ENCODE results near the gene DAZAP2. TPM values are rescaled to one million over a fixed set of nuclear protein-coding genes. Genes with fewer than 3 reads are reported as not detected.
"Not testable (repeated sequence)": the region's sequence is repeated elsewhere in the genome, so short reads cannot be mapped to it uniquely, and the experiment has no call there.

Gene DAZAP2
- total RNA-seq, 4 donors from 2014 or later, result 172 to 424 (median 256) TPM

GRCh38 chr12:51225771-51226170 is 12.9 kb upstream of the DAZAP2 start:
- H3K4me3 ChIP-seq (ENCODE audit: low read depth, poor library complexity, severe bottlenecking), result no peak overlapping the region
- no peak for DNase-seq (ENCODE audit: low spot score in 2 of 2)
- no peak for TF ChIP-seq CTCF (IDR thresholded peaks at IDR 0.05)
- no peak for TF ChIP-seq POLR2A (IDR thresholded peaks at IDR 0.05)
- WGBS, 2 donors, result 88 to 95% methylated on average over 2 of the region's 2 CpGs
- intact Hi-C loops (cut with DNase I; ENCODE audit: low total_unique reads), result no loop called here

- 87 to 88% methylated on average over 5 of the region's 5 CpGs for WGBS, 2 donors
- DNase-seq (ENCODE audit: low spot score in 2 of 2); intact Hi-C loops (cut with DNase I; ENCODE audit: low total_unique reads); H3K4me3 ChIP-seq (ENCODE audit: low read depth, poor library complexity, severe bottlenecking): not testable (repeated sequence)
Observed at GRCh38 chr12:51227112-51227511, 11.5 kb upstream of the DAZAP2 start.

- H3K4me3 ChIP-seq (ENCODE audit: low read depth, poor library complexity, severe bottlenecking), result no peak overlapping the region
- WGBS, 2 donors, result 91 to 93% methylated on average over 1 of the region's 1 CpG
- TF ChIP-seq CTCF (IDR thresholded peaks at IDR 0.05), result no peak
- no peak for DNase-seq (ENCODE audit: low spot score in 2 of 2)
- intact Hi-C loops (cut with DNase I; ENCODE audit: low total_unique reads), result no loop called here
Observed at GRCh38 chr12:51227962-51228361, 10.7 kb upstream of the DAZAP2 start.

GRCh38 chr12:51229116-51229809 is 9.4 kb upstream of the DAZAP2 start:
- H3K4me3 ChIP-seq (ENCODE audit: low read depth, poor library complexity, severe bottlenecking), result no peak overlapping the region
- TF ChIP-seq CTCF (IDR thresholded peaks at IDR 0.05), result no peak
- no peak for TF ChIP-seq POLR2A (IDR thresholded peaks at IDR 0.05)
- WGBS, 2 donors, result 94 to 95% methylated on average over 7 of the region's 7 CpGs
- no peak for DNase-seq (ENCODE audit: low spot score in 2 of 2)
- intact Hi-C loops (cut with DNase I; ENCODE audit: low total_unique reads), result no loop called here

- DNase-seq (ENCODE audit: low spot score in 2 of 2), result no peak
- no peak overlapping the region for H3K4me3 ChIP-seq (ENCODE audit: low read depth, poor library complexity, severe bottlenecking)
- intact Hi-C loops (cut with DNase I; ENCODE audit: low total_unique reads), result no loop called here
- TF ChIP-seq CTCF (IDR thresholded peaks at IDR 0.05), result no peak
Observed at GRCh38 chr12:51232642-51233041, 6.0 kb upstream of the DAZAP2 start.

- TF ChIP-seq CTCF (IDR thresholded peaks at IDR 0.05), result no peak
- no peak for TF ChIP-seq POLR2A (IDR thresholded peaks at IDR 0.05)
- H3K4me3 ChIP-seq (ENCODE audit: low read depth, poor library complexity, severe bottlenecking), result no peak overlapping the region
- intact Hi-C loops (cut with DNase I; ENCODE audit: low total_unique reads), result no loop called here
- WGBS, 2 donors, result 55 to 61% methylated on average over 5 of the region's 5 CpGs
- DNase-seq (ENCODE audit: low spot score in 2 of 2), result no peak
Observed at GRCh38 chr12:51234530-51234929, 4.1 kb upstream of the DAZAP2 start.
